Peyer's patch (tissue), 4 donors: ENCODE results near the gene OXA1L. TPM values are rescaled to one million over a fixed set of nuclear protein-coding genes. Genes with fewer than 3 reads are reported as not detected.
A peak's percentile ranks its signal among the peaks of the same experiment; 100 is the strongest.

Source experiments
- DNase-seq, 3 donors: peaks; one replicate each; pipeline ENCODE4 v3.0.0-alpha.2; 2017 to 2019
- H3K27ac ChIP-seq, 4 donors: fragments of 200-600 bp; sonication (generic); one replicate each; pipeline ENCODE4 v1.5.1; 2016 to 2019
- H3K27me3 ChIP-seq, 2 donors: fragments of 200-600 bp; sonication (generic); one replicate each; pipeline ENCODE4 v1.5.1; 2019
- H3K36me3 ChIP-seq, 3 donors: fragments of 200-600 bp; sonication (generic); one replicate each; pipeline ENCODE4 v1.5.1; 2016 to 2019
- H3K4me1 ChIP-seq, 4 donors: fragments of 200-600 bp; sonication (generic); one replicate each; pipeline ENCODE4 v1.5.1; 2016 to 2019
- H3K4me3 ChIP-seq, 4 donors: fragments of 200-600 bp; sonication (generic); 1 replicate in 3 of 4; 2 replicates in 1 of 4; pipeline ENCODE4 v1.5.1; 2016 to 2019; ENCODE audit warnings: mild to moderate bottlenecking in 1 of 4
- H3K9me3 ChIP-seq, 4 donors: fragments of 200-600 bp; sonication (generic); one replicate each; pipeline ENCODE4 v1.5.1; 2016 to 2019; ENCODE audit warnings: mild to moderate bottlenecking in 1 of 4
- POLR2A ChIP-seq, 2 donors: fragments of 450-650 bp; IDR thresholded peaks; one replicate each; pipeline ENCODE4 v1.5.1; 2017; ENCODE audit warnings: antibody characterized with exemption in 2 of 2, mild to moderate bottlenecking in 2 of 2, moderate library complexity in 2 of 2
- total RNA-seq, 4 donors: library from RNA; depleted of rRNA; stranded (reverse); fragments of >200 nt; gene quantifications; one replicate each; pipeline ENCODE4 v1.1.0, GENCODE V29; 2016
- TF ChIP-seq, protein P1 (sequence below), 6 experiments: fragments of 450-650 bp in 4 of 6; fragments of 200-600 bp in 2 of 6; sonication (generic) in 1 of 6; IDR thresholded peaks; one replicate each; pipeline ENCODE4 v1.5.1; 2017 to 2019; ENCODE audit warnings: antibody characterized with exemption in 6 of 6, mild to moderate bottlenecking in 3 of 6, moderate library complexity in 1 of 6

OXA1L gene
- total RNA-seq, 4 donors from 2014 or later, result 73.6 to 115 (median 90.4) TPM

DNA sequence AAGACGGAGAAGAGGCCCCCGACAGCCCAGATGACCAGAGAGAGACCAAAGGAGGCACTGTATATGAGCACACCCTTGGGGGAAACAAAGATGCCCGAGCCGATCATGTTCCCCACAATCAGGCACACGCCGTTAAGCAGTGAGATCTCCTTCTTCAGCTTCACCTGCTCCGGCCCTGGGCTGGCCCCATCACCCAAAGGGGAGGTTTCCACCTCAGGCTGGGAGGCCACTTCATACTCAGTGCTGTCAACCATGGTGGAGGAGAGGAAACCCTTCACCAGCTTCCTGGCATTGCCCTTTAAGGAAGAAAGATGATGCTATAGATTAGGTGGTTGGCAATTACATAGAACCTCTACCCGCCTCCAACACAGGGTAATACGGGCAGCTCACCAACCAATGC lies 46.7 kb downstream of the OXA1L start:
- TF ChIP-seq, protein P1, sequence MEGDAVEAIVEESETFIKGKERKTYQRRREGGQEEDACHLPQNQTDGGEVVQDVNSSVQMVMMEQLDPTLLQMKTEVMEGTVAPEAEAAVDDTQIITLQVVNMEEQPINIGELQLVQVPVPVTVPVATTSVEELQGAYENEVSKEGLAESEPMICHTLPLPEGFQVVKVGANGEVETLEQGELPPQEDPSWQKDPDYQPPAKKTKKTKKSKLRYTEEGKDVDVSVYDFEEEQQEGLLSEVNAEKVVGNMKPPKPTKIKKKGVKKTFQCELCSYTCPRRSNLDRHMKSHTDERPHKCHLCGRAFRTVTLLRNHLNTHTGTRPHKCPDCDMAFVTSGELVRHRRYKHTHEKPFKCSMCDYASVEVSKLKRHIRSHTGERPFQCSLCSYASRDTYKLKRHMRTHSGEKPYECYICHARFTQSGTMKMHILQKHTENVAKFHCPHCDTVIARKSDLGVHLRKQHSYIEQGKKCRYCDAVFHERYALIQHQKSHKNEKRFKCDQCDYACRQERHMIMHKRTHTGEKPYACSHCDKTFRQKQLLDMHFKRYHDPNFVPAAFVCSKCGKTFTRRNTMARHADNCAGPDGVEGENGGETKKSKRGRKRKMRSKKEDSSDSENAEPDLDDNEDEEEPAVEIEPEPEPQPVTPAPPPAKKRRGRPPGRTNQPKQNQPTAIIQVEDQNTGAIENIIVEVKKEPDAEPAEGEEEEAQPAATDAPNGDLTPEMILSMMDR (IDR thresholded peaks at IDR 0.05), result no peak
- no peak for TF ChIP-seq POLR2A (IDR thresholded peaks at IDR 0.05)
- Histone ChIP-seq H3K4me3 (peak overlapping the region in 2 of 4 donors; percentile 26 to 38), H3K36me3 (peaks cover 0 to 6% (median 0%) of the 10 kb centered on the region in 3 donors), H3K27ac (no peak overlapping the region), H3K4me1 (peaks cover 0 to 39% (median 4%) of the 10 kb centered on the region in 4 donors), H3K9me3 (no peaks in the 10 kb centered on the region), H3K27me3 (no peaks in the 10 kb centered on the region)
- no peak for DNase-seq

GRCh38 chr14:22814373-22814772 lies 47.9 kb downstream of the OXA1L start:
- Histone ChIP-seq H3K27ac (peak overlapping the region; percentile 21 to 83 (median 62)), H3K36me3 (peaks cover 0 to 6% (median 0%) of the 10 kb centered on the region in 3 donors), H3K4me1 (peaks cover 0 to 41% (median 4%) of the 10 kb centered on the region in 4 donors), H3K9me3 (no peaks in the 10 kb centered on the region), H3K4me3 (peak overlapping the region in 3 of 4 donors; percentile 17 to 38 (median 37)), H3K27me3 (no peaks in the 10 kb centered on the region)
- TF ChIP-seq, protein P1 (IDR thresholded peaks at IDR 0.05), result no peak
- no peak for TF ChIP-seq POLR2A (IDR thresholded peaks at IDR 0.05)
- no peak for DNase-seq

DNA sequence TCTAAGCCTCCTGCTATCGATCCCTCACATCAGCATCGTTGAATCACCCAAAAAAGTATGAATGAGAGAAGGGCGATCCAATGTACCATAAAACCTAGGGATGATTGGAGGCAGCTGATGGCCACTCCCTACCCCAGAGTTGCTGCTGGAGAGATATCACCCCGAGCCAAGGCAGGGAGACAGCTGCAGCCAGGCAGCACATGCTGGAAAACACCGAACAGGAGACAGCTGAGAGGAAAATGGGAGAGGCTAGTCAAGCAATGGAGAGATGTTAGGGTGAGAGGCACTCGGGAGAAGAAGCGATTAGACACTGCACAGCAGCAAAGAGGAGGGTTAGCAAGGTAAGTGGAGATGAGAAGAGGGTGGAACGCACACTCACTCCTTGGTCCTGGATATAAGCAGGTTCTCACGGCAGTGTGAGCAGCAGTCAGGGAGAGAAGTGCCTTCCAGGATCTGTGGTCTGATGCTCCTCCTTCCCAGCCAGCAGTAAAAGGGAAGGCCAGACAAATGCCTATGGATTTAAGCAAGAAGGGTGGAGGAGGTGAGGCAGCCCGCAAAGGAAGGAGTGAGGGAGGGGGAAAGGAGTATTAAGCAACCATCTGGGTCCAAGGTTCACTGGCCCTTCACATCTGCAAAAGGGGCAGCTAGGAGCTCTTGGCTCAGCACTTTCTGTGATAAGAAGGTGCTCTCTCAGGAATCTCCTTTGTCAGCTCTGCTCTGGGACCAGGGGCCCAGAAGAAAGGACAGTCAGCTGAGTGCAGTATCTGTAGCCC lies 48.6 kb downstream of the OXA1L start, which contains the start of gene SLC7A7:
Gene SLC7A7 (minus strand): TSS at position 495 of the 773 bp plus-strand sequence. CDS start 2,037 bp downstream, outside the sequence.
- TF ChIP-seq POLR2A (IDR thresholded peaks at IDR 0.05), result peak; percentile 59 to 77
- TF ChIP-seq, protein P1 (IDR thresholded peaks at IDR 0.05), result no peak
- Histone ChIP-seq H3K9me3 (no peaks in the 10 kb centered on the region), H3K27ac (peak within 1 kb of the TSS; percentile 45 to 83 (median 73)), H3K36me3 (peaks cover 0 to 6% (median 0%) of the 10 kb centered on the region in 3 donors), H3K27me3 (no peaks in the 10 kb centered on the region), H3K4me1 (peaks cover 0 to 45% (median 4%) of the 10 kb centered on the region in 4 donors), H3K4me3 (peak within 1 kb of the TSS in 3 of 4 donors; percentile 17 to 38 (median 37))
- peak in 2 of 3 donors; percentile 69 to 83 for DNase-seq

DNA sequence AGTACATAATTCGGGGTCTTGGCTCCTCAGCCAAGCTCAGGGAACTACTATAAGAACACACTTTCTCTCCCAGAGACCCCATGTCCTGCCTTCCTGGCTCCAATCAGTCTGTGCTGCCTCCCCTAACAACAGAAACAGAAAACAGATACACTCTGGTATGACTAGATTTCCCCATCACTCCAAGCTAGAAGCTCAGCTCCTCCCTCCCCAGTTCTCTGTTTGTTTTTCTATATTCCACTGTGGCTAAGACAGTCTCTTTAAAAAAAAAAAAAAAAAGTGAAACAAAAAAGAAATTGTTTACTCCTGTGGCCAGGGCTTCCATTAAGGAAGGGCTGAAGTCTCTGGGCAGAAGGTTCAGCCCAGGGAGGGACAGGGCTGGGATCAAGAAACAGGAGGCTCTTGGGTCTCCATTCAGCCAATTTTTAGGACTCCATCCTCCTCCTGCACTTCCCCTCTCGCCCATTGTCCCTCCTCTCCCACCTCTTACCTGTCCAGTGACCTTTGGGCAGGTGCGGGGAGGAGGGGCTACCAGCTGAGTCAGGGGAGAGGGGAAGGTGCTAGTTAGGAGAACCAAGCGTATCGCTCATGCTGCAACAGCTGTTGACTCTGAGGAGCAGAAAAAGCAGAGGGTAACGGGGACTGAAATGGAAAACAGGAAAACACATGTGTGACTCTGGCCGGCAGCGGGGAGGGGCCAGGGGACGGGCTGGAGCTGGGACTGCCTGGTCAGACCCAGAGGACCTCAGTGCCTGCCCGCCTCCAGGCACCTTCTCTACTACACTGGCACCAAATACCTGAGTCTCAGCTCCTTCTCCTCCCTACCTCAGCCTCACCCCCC lies 52.9 kb downstream of the OXA1L start:
- H3K36me3 ChIP-seq, result no peaks in the 10 kb centered on the region
- H3K27ac ChIP-seq, result peak overlapping the region; percentile 58 to 97 (median 84)
- H3K4me1 ChIP-seq, result peaks cover 0 to 84% (median 1%) of the 10 kb centered on the region in 4 donors
- H3K4me3 ChIP-seq, result peak overlapping the region in 3 of 4 donors; percentile 9 to 30 (median 26)
- TF ChIP-seq, protein P1 (IDR thresholded peaks at IDR 0.05), result no peak
- TF ChIP-seq POLR2A (IDR thresholded peaks at IDR 0.05), result no peak
- peak; percentile 49 to 72 (median 71) for DNase-seq
- no peaks in the 10 kb centered on the region for H3K27me3 ChIP-seq
- H3K9me3 ChIP-seq, result no peaks in the 10 kb centered on the region

GRCh38 chr14:22820731-22821130 lies 54.2 kb downstream of the OXA1L start:
- Histone ChIP-seq H3K36me3 (no peaks in the 10 kb centered on the region), H3K27me3 (no peaks in the 10 kb centered on the region), H3K4me1 (peaks cover 0 to 82% (median 4%) of the 10 kb centered on the region in 4 donors), H3K27ac (peak overlapping the region; percentile 72 to 97 (median 87)), H3K4me3 (peak overlapping the region in 1 of 4 donors; percentile 5), H3K9me3 (no peaks in the 10 kb centered on the region)
- TF ChIP-seq, protein P1 (IDR thresholded peaks at IDR 0.05), result no peak
- no peak for TF ChIP-seq POLR2A (IDR thresholded peaks at IDR 0.05)
- no peak for DNase-seq
